HG02852 (cell line): ENCODE results near the gene NETO2.
"Not testable (repeated sequence)": the region's sequence is repeated elsewhere in the genome, so short reads cannot be mapped to it uniquely, and the experiment has no call there.

Experiments
- ATAC-seq: cut with Tn5 transposase; IDR thresholded peaks from one replicate; pipeline ENCODE4 v1.9.1; 2021; ENCODE audit warnings: mild to moderate bottlenecking, moderate library complexity; ENCODE audit not compliant: unreplicated experiment

Gene NETO2, protein sequence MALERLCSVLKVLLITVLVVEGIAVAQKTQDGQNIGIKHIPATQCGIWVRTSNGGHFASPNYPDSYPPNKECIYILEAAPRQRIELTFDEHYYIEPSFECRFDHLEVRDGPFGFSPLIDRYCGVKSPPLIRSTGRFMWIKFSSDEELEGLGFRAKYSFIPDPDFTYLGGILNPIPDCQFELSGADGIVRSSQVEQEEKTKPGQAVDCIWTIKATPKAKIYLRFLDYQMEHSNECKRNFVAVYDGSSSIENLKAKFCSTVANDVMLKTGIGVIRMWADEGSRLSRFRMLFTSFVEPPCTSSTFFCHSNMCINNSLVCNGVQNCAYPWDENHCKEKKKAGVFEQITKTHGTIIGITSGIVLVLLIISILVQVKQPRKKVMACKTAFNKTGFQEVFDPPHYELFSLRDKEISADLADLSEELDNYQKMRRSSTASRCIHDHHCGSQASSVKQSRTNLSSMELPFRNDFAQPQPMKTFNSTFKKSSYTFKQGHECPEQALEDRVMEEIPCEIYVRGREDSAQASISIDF

DNA sequence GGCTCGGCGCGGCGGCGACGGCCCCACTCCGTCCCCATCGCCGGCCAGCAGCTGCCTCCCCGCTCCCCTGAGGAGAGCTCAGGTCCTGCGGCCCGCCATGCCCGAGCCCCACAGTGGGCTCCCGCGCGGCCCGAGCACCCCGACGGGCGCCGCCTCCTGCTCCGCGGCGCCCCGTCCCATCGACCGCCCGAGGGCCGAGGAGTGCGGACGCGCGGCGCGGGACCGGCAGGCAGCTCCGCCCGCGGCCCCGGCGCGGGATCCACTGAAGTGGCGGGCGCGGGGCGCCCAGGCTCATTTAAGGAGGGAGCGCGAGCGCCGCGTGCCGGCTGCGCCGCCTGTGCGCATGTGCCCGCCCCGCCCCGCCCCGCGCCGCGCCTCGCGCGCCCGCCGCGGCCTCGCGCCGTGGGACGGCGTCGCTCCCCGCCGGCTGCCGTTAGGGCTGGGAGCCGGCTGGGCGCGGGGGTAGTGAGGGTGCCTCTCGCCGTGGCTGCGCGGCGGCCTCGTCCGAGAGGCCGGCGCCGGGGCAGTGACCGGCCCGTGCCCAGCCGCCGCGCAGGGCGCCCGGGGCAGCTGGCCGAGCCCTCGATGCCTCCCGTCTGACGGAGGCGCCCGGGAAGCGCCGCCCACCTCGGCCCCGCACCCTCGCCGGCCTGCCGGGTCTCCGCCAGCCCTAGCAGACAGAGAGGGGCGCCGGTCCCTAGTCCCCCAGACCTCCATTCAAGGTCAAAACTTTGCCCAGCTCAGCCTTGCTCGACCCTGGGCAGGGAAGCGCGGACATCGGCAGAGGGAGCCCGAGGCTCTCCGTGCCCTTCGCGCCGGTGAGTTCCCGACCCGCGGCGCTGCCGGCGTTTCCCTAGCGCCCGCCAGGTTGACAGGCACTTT lies at the start of gene NETO2:
Gene NETO2 (minus strand): TSS at position 269 of the 882 bp plus-strand sequence. CDS start 333 bp downstream, outside the sequence.
- ATAC-seq: peak; percentile 54

DNA sequence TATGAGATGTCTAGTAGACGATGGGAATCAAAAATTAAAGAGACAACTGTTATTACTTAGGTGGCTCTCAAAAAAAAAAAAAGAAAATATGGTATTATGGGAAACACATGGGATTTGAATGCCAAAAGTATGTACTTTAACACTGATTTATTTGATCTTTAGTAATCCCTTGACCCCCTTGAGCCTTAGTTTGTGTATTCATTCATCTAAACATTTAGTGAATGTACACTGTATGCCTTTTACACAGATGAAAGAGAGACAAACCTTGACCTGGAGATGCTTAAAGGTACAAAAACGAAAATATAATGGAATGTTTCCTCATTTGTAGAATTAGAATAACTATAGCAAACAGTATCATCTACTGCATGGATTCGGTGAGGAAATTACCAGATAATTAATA lies 38.6 kb upstream of the NETO2 start:
- no peak for ATAC-seq

DNA sequence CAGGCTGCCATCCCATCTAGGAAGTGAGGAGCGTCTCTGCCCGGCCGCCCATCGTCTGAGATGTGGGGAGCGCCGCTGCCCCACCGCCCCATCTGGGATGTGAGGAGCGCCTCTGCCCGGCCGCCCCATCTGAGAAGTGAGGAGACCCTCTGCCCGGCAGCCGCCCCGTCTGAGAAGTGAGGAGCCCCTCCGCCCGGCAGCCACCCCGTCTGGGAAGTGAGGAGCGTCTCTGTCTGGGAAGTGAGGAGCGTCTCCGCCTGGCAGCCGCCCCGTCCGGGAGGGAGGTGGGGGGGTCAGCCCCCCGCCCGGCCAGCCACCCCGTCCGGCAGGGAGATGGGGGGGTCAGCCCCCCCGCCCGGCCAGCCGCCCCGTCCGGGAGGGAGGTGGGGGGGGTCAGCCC lies 37.3 kb upstream of the NETO2 start:
- ATAC-seq: not testable (repeated sequence)

DNA sequence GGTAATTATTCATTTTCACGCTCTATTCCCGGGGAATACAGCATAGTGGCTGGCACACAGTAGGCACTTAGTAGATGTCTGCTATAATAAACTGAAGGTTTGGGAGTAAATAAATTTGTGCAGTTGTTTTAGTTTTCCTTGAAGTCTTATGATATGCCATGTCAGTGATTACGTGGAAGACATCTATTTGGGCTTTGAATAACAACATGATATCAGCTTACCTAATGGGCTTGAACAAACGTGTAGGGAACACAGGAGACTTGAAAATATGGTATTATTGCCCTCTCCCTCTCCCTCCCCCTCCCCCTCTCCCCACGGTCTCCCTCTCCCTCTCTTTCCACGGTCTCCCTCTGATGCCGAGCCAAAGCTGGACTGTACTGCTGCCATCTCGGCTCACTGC lies 36.3 kb upstream of the NETO2 start:
- ATAC-seq: no peak

DNA sequence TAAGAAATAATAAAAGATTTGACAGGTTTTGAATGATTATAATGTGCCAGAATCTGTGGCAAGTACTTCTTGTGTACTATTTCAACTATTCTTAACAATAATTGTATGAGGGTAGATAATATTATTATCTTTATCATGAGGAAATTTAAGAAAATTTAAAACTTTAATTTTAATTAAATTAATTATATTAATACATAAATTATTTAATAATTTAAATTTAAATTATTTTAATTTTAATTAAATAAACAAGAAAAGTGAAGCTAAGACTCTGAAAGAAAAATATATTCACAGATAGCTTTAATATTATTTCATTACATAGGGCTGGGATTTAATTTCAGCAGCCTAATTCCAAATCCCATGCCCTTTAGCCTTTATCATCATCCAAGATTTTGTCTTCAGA lies 31.4 kb upstream of the NETO2 start:
- no peak for ATAC-seq

DNA sequence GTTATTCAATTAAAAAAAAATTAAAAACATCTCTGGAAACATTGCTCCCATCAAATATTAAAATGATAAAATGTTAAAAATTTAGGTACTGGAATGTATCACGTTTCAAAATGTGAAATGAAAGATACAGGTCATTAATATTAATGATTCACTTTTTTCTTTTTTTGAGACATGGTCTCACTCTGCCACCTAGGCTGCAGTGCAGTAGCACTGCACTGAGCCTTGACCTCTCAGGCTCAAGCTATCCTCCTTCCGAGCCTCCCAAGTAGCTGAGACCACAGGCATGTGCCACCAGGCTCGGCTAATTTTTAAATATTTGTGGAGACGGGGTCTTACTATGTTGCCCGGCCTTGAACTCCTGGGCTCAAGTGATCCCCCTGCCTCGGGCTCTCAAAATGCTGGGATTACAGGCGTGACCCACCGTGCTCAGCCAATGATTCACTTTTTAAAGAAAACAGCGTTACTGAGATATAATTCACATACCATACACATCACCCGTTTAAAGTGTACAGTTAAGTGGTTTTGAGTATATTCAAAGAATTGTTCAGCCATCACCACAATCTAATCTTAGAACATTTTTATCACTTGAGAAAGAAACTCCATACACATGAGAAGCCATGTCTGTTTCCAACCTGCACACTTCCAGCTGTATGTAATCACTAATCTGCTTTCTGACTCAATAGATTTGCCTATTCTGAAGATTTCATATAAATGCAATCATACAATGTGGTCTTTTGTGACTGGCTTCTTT lies 19.1 kb upstream of the NETO2 start:
- no peak for ATAC-seq

DNA sequence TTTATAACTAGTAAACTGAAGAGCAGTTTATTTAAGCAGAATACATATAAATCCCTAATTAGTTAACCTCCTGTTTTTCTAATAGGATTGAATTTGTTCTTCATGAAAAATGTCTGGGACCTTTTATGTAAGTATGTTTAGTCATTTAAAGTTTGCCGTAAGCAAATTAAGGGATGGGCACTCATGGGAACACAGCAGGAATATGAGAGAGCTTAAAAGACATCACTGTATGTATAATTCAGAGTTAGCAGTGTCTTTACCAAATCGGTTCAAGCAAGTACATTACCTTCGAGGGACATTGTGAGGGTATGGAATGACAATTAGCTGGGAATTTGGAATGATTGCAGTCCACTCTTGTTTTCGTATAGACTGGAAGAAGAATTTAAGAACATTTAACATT lies 17.7 kb upstream of the NETO2 start:
- ATAC-seq: no peak

DNA sequence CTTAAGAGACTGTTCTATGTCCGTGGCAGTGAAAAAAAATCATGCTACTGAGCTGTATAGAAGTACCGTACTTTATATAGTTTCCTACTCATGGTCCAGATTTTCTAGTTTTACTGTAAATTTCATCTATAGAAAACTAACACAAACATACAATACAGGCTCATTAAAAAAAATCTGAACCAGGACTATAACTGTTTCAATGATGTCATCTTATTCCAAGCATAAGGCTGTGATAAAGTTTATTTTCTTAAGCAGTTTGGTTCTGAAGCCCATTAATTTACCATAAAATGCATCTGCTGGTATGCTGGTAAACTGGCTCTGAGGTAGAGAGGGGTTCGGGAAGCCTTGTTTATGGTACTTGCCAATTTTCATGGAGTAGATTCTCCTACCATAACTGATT lies 16.7 kb upstream of the NETO2 start:
- no peak for ATAC-seq

DNA sequence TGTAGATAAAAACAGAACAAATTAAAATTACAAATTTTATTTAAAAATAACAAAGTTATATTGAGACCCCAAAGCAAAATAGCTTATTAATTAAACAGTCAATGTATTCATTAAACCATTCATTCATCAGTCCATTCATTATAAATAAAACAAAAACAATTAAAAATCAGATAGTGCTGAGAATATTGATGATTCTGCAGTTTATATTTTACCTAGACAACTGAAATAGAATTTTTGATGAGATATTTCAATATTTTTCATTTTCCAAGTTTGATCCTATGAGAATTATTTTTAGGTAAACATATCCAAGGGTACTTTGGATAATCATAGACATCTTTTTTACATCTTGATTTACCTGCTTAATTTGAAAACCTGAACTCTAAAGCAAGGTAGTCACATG lies 15.2 kb upstream of the NETO2 start:
- ATAC-seq: no peak

DNA sequence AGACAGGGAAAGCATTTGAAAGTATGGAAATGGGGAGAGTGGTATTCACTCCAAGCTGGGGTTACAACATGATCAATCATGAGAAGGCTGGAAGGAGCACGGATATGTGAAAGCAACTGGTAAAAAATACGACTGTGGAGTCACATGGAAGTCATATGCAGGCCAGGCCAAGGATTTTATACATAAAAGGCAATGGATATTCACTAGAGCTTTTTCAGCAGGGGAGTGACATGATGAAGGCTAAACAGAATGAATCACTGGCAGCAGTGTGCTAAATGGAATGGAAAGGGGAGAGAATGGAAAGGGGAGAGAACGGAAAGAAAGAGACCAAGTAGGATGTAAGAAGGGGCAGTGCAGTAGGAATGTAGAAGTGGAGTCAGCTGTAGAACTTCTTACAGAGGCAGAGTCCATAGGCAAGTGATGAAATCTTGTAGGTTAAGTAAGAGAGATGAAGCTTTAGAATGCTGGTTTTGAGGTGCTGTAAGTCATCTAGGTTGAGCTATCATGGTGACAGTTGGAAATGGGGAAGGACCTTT lies 13.0 kb upstream of the NETO2 start:
- ATAC-seq: no peak

DNA sequence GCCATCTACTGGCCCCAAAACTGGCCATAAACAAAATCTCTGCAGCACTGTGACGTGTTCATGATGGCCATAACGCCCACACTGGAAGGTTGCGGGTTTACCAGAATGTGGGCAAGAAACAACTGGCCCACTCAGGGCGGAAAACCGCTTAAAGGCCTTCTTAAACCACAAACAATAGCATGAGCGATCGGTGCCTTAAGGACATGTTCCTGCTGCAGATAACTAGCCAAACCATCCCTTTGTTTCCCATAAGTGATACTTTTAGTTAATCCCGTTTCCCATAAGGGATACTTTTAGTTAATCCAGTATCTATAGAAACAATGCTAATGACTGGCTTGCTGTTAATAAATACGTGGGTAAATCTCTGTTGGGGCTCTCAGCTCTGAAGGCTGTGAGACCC lies 8.8 kb upstream of the NETO2 start:
- not testable (repeated sequence) for ATAC-seq

DNA sequence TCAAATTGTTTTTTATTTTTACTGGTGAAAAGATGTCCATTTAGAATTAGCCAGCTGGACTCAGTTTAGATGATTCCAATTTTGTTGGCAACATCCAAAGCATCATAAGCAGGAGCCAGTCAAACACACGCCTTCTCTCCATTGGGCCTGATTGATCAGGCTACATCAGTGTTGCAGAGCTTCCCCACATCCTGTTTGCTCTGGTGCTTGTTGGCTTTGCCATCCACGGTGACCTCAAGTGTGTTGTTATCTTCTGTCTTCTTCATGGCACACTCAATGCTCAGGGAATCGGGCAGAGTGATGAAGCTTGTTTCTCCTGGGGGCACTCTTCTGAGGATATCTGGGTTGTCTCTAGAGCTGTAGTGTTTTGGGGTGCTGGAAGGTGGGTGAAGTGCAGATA lies 6.3 kb upstream of the NETO2 start:
- ATAC-seq: no peak

DNA sequence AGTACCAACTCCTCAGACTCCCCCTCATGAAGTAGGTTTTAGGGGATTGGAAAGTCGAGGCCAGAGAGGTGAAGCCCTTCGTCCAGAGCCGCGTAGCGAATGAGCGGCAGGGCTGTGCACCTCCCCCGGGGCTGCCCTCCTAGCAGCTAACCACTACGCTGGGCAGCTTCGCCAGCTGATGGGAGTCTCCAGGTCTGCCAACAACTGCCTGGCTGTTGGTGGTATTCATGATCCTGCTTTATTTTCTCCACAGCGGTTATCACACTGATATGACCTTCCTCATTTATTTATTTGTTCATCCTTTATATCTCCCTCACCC lies 773 bp upstream of the NETO2 start:
- no peak for ATAC-seq

DNA sequence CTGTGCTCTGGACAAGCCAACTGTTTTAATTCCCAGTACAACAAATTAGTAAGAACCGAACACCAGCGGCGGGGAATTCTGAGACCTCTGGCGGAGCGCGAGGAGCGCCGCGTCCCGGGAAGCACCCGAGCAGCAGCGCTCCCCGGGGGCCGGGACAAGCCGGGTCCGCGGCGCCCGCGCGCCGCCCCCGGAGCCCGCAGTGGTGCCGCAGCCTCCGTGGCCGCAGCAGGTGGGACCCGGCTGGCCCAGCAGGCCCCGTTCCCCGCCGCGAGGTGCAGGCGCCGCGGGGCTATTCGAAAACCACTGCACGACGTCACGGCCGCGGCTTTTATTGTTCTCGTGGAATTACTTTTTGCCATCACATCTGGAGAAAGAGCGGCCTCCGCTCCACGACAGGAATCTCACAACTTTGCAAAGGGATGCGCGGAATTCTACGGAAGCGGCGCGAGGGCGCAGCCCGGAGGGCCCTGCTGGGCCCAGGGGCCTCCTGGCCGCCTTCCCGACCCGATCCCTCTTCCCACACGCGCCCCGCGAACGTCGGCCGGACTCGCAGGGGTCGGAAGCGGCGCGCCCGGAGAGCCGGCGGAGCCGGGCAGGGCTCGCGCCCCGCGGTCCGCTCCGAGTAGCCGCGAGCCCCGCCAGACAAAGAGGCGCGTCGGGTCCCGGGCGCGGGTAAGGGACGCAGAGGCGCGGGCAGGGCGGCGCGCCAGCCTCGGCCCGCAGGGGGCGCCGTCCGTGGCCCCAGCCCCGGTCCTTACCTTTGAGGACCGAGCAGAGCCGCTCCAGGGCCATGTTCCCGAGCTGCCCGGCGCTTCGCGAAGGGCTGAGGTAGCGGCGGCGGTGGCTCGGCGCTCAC lies 696 bp downstream of the NETO2 start:
- peak; percentile 69 for ATAC-seq

DNA sequence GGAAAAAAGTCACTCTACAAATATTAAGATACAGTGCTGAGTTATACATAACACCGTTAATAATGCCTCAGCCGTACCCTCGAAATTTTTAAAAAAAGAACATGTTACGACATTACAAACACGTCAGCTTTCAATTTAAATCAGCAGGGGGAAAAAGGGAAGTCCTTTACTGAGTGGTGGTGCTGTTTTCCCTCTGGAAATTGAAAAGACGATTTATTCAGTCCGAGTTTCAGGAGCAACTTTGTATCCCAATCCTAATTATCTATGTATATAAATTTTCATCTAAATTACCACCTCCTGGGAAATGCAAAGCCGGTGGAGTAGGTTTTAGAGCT lies 1.3 kb downstream of the NETO2 start:
- ATAC-seq: no peak

DNA sequence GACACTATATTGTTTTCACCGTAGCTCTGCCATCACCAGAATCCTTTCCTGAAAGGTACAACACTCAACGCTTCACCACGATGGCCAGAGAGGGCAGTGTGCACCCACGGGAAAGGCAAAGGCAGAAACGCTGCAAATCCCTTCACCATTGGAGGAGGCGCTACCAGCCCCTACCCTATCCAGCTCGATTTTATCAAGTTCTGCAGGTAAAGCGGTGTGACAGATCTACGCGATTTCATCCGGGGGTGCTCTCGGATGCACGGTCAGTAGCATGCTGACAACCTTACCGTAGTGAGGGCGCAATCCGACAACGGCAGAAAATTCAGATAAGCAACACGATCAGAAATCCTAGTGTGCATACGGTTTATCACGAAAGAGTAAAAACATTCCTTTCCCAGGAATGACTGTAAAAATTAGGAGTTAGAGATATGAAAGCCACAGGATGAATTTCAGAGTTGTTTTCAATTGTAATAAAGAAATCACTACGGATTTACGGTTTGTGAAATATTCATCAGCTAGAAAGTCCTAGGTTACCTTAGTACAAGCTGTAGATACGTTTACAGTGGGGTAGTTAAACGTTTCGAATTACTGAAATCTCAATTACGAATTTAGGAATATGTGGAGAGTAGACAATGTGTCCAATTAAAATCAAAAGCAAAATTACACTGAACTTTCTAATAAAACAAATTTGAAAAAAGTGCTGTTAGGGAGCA lies 1.8 kb downstream of the NETO2 start:
- ATAC-seq: peak; percentile 44

DNA sequence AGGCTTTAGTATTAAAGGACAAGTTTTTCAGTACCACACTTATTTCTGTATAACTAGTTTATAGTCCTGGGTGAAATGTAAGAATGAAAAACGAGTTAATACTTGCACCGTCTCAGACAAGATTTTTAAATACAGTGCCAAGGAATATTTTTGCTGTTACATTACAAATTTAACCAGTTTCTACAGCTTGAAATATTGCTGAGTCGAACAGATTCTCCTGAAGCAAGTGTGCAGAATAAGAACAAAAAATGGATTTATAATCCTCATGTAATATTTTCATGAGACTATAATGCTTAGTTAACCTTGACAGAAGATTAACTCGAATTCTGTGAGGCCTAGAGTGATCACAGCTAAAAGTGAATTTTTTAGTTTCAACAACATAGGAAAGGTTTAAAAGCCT lies 3.1 kb downstream of the NETO2 start:
- ATAC-seq: no peak

DNA sequence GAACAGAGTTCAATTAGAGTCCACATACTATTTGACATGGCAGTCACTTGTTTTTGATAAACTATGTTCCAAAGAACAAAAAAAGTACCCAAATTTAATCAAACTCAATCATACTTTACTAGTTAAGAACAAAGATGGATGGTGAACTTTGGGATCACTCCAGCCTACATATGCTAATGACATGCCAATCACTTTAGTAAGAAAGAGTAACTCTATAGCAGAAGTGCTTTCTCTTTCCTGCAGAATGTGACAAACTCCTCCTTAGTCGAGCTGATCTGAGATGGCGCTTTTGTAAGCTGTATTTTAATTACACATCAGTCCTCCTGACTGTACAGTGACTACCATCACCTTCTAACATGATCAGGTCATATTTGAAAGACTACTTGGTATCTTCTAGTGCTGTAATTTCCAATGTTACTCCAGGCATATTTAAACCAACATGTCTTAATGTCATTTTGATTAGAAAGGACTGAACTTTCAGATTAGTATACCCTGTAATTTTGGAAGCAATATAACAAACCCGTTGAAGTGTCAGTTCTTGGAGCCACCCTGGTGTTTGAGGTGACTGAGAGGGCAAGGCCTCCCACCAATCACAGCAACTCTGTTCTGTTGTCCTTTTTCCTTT lies 4.1 kb downstream of the NETO2 start:
- no peak for ATAC-seq

DNA sequence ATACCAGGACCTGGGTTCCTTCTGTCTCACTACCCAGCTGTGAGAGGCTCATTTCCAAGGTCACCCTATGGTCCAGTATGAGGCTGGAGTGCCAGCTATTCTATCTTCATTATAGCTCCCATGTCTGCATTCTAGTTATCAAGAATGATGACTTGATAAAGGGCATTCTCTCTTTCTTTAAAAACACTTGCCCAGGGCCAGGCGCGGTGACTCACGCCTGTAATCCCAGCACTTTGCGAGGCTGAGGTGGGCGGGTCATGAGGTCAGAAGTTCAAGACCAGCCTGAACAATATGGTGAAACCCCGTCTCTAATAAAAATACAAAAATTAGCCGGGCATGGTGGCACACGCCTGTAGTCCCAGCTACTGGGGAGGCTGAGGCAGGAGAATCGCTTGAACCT lies 5.8 kb downstream of the NETO2 start:
- ATAC-seq: not testable (repeated sequence)
